T47D (cell line): ENCODE results near the gene CAMP.

Source experiments
- DNase-seq, 2 experiments: peaks; one replicate each; pipeline versions ENCODE4 v3.0.0 to v3.0.0-alpha.2; 2011 to 2012; ENCODE audit warnings: low read depth in 1 of 2, low spot score in 1 of 2
- JUND ChIP-seq: IDR thresholded peaks from 2 replicates; pipeline ENCODE4 v1.6.1; 2012; ENCODE audit warnings: low read depth
- in situ Hi-C: cut with HindIII; loops from 2 replicates; pipeline ENCODE4 v1.10.0; 2016; ENCODE audit warnings: low sequenced_read_pairs, low pct_unique_long_range_greater_than_20kb

Gene CAMP

GRCh38 chr3:48222616-48223513 lies at the start of gene CAMP:
TSS of gene CAMP (plus strand) at chr3:48223495. CDS start at chr3:48223512, 17 bp downstream.
- DNase-seq, result peak in 1 of 2 experiments; percentile 54
- in situ Hi-C loops, result no loop called here
- TF ChIP-seq JUND, result no peak

GRCh38 chr3:48178072-48178471 lies 45.2 kb upstream of the CAMP start:
- no peak for TF ChIP-seq JUND
- in situ Hi-C loops, result no loop called here
- no peak for DNase-seq

GRCh38 chr3:48180021-48180420 lies 43.3 kb upstream of the CAMP start:
- no peak for DNase-seq
- in situ Hi-C loops, result no loop called here
- TF ChIP-seq JUND, result no peak

GRCh38 chr3:48180531-48181253 lies 42.6 kb upstream of the CAMP start:
- in situ Hi-C loops, result no loop called here
- TF ChIP-seq JUND, result no peak
- DNase-seq, result no peak

GRCh38 chr3:48184299-48184698 lies 39.0 kb upstream of the CAMP start:
- no peak for DNase-seq
- in situ Hi-C loops, result no loop called here
- TF ChIP-seq JUND, result no peak

- no peak for TF ChIP-seq JUND
- in situ Hi-C loops, result no loop called here
- no peak for DNase-seq
These were observed 38.2 kb upstream of the CAMP start for GRCh38 chr3:48185129-48185528.

- DNase-seq, result no peak
- in situ Hi-C loops, result no loop called here
These were observed 36.5 kb upstream of the CAMP start for GRCh38 chr3:48186631-48187300.

GRCh38 chr3:48187301-48187578 lies 36.1 kb upstream of the CAMP start:
- in situ Hi-C loops, result no loop called here
- DNase-seq, result no peak

More at GRCh38 chr3:48186631-48187300, 36.5 kb upstream of the CAMP start:
- TF ChIP-seq JUND, result no peak

GRCh38 chr3:48187579-48188265 lies 35.6 kb upstream of the CAMP start:
- no peak for DNase-seq
- in situ Hi-C loops, result no loop called here

More at GRCh38 chr3:48187301-48187578, 36.1 kb upstream of the CAMP start:
- no peak for TF ChIP-seq JUND

GRCh38 chr3:48188266-48189201 lies 34.8 kb upstream of the CAMP start, which contains the start of gene CDC25A:
TSS of gene CDC25A (minus strand) at chr3:48188417. CDS start at chr3:48187947, 470 bp downstream.
- peak; percentile 93 to 99 for DNase-seq
- TF ChIP-seq JUND, result no peak
- in situ Hi-C loops, result no loop called here

More at GRCh38 chr3:48187579-48188265, 35.6 kb upstream of the CAMP start:
- no peak for TF ChIP-seq JUND

GRCh38 chr3:48189321-48189720 lies 34.0 kb upstream of the CAMP start:
- no peak for TF ChIP-seq JUND
- in situ Hi-C loops, result no loop called here

More at GRCh38 chr3:48189321-48189720, 34.0 kb upstream of the CAMP start:
- DNase-seq, result no peak
